Umbilical cord (tissue), 2 donors: ENCODE measurements around the gene CPSF4L. TPM values are rescaled to one million over a fixed set of nuclear protein-coding genes. Genes with fewer than 3 reads are reported as not detected.

Experiments
- DNase-seq: peaks from one replicate; pipeline ENCODE4 v3.0.0-alpha.2; 2015; ENCODE audit warnings: low spot score
- total RNA-seq: library from RNA; depleted of rRNA; stranded (reverse); fragments of >200 nt; gene quantifications from one replicate; pipeline ENCODE4 v1.2.3, GENCODE V29; 2014; ENCODE audit warnings: low replicate concordance; ENCODE audit not compliant: insufficient read depth

Gene CPSF4L
- total RNA-seq, 1 donor from 2014 or later: not detected

DNA sequence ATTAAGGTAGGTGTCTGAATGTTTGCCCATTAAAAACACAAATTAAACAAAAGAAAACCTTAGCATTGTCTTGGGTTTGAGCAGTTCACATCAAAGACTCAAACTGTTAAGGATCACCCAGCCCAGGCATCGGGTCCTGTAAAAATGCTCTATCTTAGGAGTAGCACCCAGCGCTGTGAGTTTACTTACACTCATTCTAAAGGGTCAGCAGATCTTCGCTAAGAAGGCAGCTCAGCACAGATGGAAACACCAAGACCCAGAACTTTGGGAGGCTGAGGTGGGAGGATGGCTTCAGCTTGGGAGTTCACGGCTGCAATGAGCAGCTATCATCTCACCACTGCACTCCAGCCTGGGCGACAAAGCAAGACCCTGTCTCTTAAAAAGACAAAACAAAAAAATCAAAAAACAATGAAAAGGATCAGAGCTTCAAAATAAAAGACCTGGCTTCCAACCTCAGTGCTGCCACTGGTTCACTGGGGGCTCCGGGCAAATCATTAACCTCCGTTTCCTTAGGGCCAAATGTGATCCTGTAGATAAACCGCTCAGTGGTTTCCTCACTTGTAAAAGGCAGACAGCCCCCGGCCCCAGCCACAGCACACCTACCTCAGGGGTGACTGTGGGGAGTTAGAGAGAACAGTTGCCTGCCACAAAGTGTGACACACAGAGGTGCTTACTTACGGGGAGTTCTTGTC lies 57.7 kb downstream of the CPSF4L start:
- DNase-seq: no peak

DNA sequence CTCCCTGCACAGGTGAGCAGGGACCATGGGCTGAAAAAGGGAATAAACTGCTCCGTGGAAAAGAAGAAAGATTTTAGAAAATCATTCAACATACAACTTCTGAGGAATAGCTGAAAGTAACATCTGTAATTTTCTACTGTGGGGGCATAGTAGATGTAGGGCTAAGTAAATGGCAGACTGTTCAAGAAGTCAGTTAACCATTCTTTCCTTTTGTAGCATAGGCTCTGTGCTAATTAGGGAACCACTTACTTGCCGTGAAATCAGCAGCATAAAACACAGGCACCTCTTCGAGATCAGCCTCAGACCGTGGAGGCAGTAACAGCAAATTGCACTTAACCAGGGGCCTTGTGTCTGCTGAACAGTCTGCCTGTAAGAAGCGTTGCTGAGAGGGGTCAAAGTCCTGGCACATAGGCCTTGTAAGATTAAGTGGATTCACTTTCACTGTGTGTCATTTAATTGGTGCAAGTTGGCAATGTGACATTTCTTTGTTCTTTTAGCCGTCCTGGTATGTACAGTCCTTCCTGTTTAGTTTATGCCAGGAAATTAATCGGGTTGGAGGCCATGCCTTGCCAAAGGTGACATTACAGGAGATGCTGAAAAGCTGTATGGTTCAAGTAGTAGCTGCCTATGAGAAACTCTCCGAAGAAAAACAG lies 58.4 kb downstream of the CPSF4L start:
- DNase-seq: no peak

DNA sequence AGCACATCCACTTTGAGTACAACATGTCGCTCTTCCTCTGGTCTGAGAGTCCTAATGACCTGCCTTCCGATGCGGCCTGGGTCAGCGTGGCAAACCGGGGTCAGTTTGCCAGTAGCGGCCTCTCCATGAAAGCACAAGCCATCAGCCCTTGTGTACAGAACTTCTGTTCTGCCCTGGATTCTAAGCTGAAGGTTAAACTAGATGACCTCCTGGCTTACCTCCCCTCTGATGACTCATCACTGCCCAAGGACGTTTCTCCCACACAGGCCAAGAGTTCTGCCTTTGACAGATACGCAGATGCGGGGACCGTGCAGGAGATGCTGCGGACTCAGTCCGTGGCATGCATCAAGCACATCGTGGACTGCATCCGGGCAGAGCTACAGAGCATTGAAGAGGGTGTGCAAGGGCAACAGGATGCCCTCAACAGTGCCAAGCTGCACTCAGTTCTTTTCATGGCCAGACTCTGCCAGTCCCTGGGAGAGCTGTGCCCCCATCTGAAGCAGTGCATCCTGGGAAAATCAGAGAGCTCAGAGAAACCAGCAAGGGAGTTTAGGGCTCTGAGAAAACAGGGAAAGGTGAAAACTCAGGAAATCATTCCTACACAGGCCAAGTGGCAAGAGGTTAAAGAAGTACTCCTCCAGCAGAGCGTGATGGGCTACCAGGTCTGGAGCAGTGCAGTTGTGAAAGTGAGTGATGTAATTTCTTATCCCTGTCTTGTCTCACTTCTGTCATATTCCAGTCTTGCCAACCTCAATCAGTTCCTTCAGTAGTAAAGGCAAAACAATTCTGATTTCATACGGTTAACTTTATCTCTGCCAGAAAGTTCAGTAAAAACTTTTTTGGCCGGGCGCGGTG lies 60.2 kb downstream of the CPSF4L start:
- no peak for DNase-seq

DNA sequence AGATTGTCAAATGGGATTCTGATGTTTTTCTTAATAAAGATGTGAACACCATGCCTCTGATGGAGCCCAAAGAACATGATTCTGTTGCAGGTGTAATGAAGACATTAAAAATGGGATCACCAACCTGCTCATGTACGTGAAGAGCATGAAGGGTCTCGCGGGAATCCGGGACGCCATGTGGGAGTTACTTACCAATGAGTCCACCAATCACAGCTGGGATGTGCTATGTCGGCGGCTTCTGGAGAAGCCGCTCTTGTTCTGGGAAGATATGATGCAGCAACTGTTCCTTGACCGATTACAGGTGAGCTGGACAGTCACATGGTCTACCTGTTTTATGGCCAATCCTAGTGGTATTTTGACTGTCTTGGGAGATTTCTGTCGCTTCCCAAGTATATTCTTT lies 61.2 kb downstream of the CPSF4L start:
- no peak for DNase-seq

DNA sequence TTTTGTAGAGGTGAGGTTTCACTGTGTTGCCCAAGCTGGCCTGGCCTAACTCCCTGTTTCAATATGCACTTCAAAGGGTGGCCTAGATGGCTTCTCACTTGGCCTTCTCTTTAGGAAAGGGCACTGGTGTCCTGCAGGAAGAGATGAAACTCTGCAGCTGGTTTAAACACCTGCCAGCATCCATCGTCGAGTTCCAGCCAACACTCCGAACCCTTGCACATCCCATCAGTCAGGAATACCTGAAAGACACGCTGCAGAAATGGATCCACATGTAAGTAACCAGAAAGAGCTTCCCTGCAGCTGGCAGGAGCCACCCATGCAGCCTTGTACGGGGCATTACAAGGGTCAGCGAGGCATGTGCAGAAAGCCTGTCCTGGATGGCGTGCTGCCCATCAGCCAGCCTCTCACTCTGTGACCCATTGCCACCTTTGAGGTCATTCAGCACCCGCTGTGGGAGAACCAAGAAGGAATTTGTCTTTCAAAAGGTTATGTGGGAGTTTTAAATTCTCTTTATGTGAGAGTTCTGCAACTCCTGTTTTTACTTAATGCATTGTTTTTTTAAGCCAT lies 61.8 kb downstream of the CPSF4L start:
- no peak for DNase-seq

DNA sequence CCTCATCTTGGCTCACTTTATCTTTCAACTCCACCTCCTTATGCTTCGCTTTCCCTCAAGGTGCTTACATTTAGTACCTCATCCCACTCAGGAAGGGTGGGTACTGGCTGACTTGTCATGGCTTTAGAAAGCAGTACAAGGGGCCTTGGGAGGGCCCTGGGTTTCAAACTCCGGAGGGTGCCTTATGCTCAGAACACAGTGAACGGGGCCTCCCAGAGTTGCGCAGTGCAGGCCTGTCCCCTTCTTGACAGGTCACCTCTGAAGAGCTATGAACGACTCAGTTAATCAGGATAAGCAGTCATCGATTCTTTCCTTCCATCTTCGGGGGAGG lies 62.8 kb downstream of the CPSF4L start:
- DNase-seq: no peak

Other genes with a start within 250 kb of the CPSF4L start
- gene SLC39A11, start 169.2 kb downstream of the CPSF4L start, total RNA-seq: 11.6 TPM
- gene SSTR2, start 96.9 kb downstream of the CPSF4L start, total RNA-seq: 0.96 TPM
- 9.4 TPM for gene COG1, start 68.8 kb downstream of the CPSF4L start, total RNA-seq
- gene CDC42EP4, start 50.1 kb upstream of the CPSF4L start, total RNA-seq: 20.9 TPM